Mesothelial cell of epicardium (in vitro differentiated cells): ENCODE results near the gene C4BPA. TPM values are rescaled to one million over a fixed set of nuclear protein-coding genes. Genes with fewer than 3 reads are reported as not detected.

Source experiments
- DNase-seq, 2 experiments: peaks; one replicate each; pipeline ENCODE4 v3.0.0; 2021; ENCODE audit warnings: low spot score in 2 of 2; ENCODE audit not compliant: unreplicated experiment in 2 of 2
- H3K27ac Mint-ChIP-seq: 2 replicates; pipeline ENCODE4 v1.8.0; 2021; ENCODE audit warnings: mixed read lengths
- H3K27me3 Mint-ChIP-seq: 2 replicates; pipeline ENCODE4 v1.8.0; 2021; ENCODE audit warnings: low read depth, mixed read lengths
- H3K36me3 Mint-ChIP-seq: 2 replicates; pipeline ENCODE4 v1.8.0; 2021; ENCODE audit warnings: mixed read lengths
- H3K4me1 Mint-ChIP-seq: 2 replicates; pipeline ENCODE4 v1.8.0; 2021; ENCODE audit warnings: mixed read lengths
- H3K4me3 Mint-ChIP-seq: 2 replicates; pipeline ENCODE4 v1.8.0; 2021; ENCODE audit warnings: mild to moderate bottlenecking, moderate library complexity, mixed read lengths
- H3K9me3 Mint-ChIP-seq: 2 replicates; pipeline ENCODE4 v1.8.0; 2021; ENCODE audit warnings: mixed read lengths
- CTCF ChIP-seq: fragments of 200-600 bp; sonication (generic); IDR thresholded peaks from one replicate; pipeline ENCODE4 v1.5.0; 2021; ENCODE audit warnings: antibody characterized with exemption; ENCODE audit not compliant: unreplicated experiment
- total RNA-seq: library from RNA; stranded (reverse); gene quantifications from 3 replicates; pipeline ENCODE4 v1.2.1, GENCODE V29; 2021

The C4BPA gene
- total RNA-seq, 1 donor from 2014 or later = 0.20 TPM

DNA sequence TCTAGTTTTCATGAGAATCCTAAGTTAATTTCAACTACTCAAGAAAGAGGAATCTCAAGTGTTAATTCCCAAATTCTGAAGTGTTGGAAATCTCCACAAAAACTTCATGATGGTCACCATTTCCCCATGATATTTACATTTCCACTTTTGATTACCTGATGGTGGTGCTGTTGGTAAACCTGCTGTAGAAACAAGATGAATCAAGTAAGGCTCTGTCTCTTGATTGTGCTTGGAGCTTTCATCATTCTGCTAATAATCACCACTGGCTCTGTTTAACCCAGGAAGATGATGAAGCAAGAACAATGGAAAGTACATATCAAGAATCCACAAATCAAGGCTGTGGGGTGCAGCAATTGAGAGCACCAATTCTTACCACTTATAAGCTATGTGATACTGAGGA lies 77.8 kb downstream of the C4BPA start:
- DNase-seq = no peak
- no peaks in the 10 kb centered on the region for H3K36me3 Mint-ChIP-seq
- no peak overlapping the region for H3K27ac Mint-ChIP-seq
- no peak overlapping the region for H3K4me3 Mint-ChIP-seq
- no peaks in the 10 kb centered on the region for H3K9me3 Mint-ChIP-seq
- peaks cover 5% of the 10 kb centered on the region for H3K27me3 Mint-ChIP-seq
- TF ChIP-seq CTCF = no peak
- H3K4me1 Mint-ChIP-seq = no peaks in the 10 kb centered on the region

- Mint-ChIP-seq H3K9me3 (peaks cover 3% of the 10 kb centered on the region), H3K4me3 (no peak overlapping the region), H3K27ac (no peak overlapping the region), H3K27me3 (no peaks in the 10 kb centered on the region), H3K4me1 (no peaks in the 10 kb centered on the region), H3K36me3 (no peaks in the 10 kb centered on the region)
- DNase-seq = no peak
- no peak for TF ChIP-seq CTCF
Measured at GRCh38 chr1:207186503-207186902, 82.5 kb downstream of the C4BPA start.

- no peak for DNase-seq
- no peaks in the 10 kb centered on the region for H3K4me1 Mint-ChIP-seq
- H3K27me3 Mint-ChIP-seq = peaks cover 7% of the 10 kb centered on the region
- TF ChIP-seq CTCF = no peak
- no peaks in the 10 kb centered on the region for H3K36me3 Mint-ChIP-seq
- peaks cover 3% of the 10 kb centered on the region for H3K9me3 Mint-ChIP-seq
- no peak overlapping the region for H3K4me3 Mint-ChIP-seq
- no peak overlapping the region for H3K27ac Mint-ChIP-seq
Measured at GRCh38 chr1:207188901-207189300, 84.9 kb downstream of the C4BPA start.

GRCh38 chr1:207191061-207191460 lies 87.0 kb downstream of the C4BPA start:
- H3K36me3 Mint-ChIP-seq = no peaks in the 10 kb centered on the region
- peaks cover 7% of the 10 kb centered on the region for H3K27me3 Mint-ChIP-seq
- no peak for TF ChIP-seq CTCF
- H3K4me3 Mint-ChIP-seq = no peak overlapping the region
- H3K9me3 Mint-ChIP-seq = peaks cover 8% of the 10 kb centered on the region
- H3K27ac Mint-ChIP-seq = no peak overlapping the region
- DNase-seq = no peak
- H3K4me1 Mint-ChIP-seq = no peaks in the 10 kb centered on the region

DNA sequence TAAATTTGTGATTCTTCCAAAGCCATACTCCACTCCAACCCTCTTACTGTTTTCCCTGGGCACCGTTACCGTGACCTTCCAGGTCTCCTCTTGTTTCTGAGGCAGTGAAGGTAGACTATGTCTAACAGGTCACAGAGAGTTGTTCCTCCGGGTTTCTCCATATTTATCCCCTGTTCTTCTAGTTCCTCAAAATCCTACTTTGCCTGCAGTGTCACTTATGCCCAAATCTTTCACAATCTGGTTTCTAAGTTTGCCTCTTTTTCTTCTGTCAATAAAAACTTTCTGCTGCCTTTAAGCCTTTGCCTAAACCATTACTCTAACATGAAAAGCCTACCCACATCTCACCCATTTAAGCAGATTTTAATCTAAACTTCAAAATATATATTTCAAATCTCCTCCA lies 87.7 kb downstream of the C4BPA start:
- no peak for DNase-seq
- peaks cover 7% of the 10 kb centered on the region for H3K27me3 Mint-ChIP-seq
- peaks cover 8% of the 10 kb centered on the region for H3K9me3 Mint-ChIP-seq
- no peak for TF ChIP-seq CTCF
- no peak overlapping the region for H3K27ac Mint-ChIP-seq
- no peak overlapping the region for H3K4me3 Mint-ChIP-seq
- no peaks in the 10 kb centered on the region for H3K4me1 Mint-ChIP-seq
- H3K36me3 Mint-ChIP-seq = no peaks in the 10 kb centered on the region

DNA sequence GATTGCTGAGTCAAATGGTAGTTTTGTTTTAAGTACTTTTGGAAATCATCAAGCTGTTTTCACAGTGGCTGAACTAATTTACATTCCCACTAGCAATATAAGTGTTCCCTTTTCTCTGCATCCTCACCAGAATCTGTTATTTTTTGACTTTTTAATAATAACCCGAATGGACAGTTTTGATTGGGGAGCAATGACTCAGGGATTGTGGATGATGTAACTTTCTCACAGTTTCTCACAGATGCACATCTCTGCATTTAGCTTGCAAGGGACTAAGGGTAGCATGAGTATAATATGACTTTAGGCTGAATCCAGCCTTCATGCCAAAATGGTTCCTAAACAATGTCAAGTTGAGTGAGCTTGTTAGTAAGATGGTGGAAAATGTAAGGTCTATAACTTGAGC lies 90.2 kb downstream of the C4BPA start:
- no peak overlapping the region for H3K4me3 Mint-ChIP-seq
- no peak for DNase-seq
- no peak overlapping the region for H3K27ac Mint-ChIP-seq
- TF ChIP-seq CTCF = no peak
- no peaks in the 10 kb centered on the region for H3K4me1 Mint-ChIP-seq
- H3K36me3 Mint-ChIP-seq = no peaks in the 10 kb centered on the region
- H3K27me3 Mint-ChIP-seq = peaks cover 7% of the 10 kb centered on the region
- peaks cover 24% of the 10 kb centered on the region for H3K9me3 Mint-ChIP-seq
